Forelimb muscle (tissue), 1 donor: Measurements from ENCODE around the gene CBX3. TPM values are rescaled to one million over a fixed set of nuclear protein-coding genes. Genes with fewer than 3 reads are reported as not detected.
"Not testable (repeated sequence)": the region's sequence is repeated elsewhere in the genome, so short reads cannot be mapped to it uniquely, and the experiment has no call there.

Experiments
- DNase-seq: peaks from one replicate; pipeline ENCODE4 v3.0.0-alpha.2; 2013; ENCODE audit warnings: low read depth
- polyA plus RNA-seq: library from polyadenylated mRNA; unstranded; fragments of 120-200 nt; gene quantifications from one replicate; pipeline ENCODE4 v1.2.1, GENCODE V29; 2013; ENCODE audit not compliant: insufficient read length

Gene CBX3
- polyA plus RNA-seq = 160 TPM

DNA sequence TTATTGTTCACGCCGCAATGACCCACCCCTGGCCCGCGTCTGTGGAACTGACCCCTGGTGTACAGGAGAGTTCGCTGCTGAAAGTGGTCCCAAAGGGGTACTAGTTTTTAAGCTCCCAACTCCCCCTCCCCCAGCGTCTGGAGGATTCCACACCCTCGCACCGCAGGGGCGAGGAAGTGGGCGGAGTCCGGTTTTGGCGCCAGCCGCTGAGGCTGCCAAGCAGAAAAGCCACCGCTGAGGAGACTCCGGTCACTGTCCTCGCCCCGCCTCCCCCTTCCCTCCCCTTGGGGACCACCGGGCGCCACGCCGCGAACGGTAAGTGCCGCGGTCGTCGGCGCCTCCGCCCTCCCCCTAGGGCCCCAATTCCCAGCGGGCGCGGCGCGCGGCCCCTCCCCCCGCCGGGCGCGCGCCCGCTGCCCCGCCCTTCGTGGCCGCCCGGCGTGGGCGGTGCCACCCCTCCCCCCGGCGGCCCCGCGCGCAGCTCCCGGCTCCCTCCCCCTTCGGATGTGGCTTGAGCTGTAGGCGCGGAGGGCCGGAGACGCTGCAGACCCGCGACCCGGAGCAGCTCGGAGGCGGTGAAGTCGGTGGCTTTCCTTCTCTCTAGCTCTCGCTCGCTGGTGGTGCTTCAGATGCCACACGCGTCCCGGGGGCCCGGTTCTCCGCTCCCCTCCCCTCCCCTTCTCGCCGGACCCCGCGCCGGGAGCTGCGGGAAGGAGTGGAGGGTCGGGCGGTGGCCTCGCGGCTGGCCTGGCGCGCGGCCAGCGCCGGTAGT, at the start of gene CBX3:
Gene CBX3 (plus strand): TSS at position 499 of the 772 bp plus-strand sequence. CDS start 1,254 bp downstream, outside the sequence.
- DNase-seq = no peak

- DNase-seq = no peak
Measured at GRCh38 chr7:26151953-26152781, 49.4 kb upstream of the CBX3 start, which contains the start of gene NFE2L3. Gene NFE2L3, plus strand, starts transcription at chr7:26152198. Its CDS starts 301 bp downstream, at chr7:26152499.

DNA sequence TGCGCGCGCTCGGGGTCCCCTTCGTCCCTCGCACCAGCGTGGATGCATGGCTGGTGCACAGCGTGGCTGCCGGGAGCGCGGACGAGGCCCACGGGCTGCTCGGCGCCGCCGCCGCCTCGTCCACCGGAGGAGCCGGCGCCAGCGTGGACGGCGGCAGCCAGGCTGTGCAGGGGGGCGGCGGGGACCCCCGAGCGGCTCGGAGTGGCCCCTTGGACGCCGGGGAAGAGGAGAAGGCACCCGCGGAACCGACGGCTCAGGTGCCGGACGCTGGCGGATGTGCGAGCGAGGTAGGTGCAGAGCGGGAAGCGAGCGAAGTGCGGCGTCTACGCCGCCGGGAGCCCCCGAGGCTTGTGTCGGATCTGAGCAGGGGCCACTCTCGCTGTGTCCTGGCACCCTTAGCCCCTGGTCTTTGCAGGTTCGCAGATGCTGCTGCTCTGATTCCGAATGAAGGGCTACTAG, 48.7 kb upstream of the CBX3 start:
- not testable (repeated sequence) for DNase-seq

- no peak for DNase-seq
Measured at GRCh38 chr7:26153241-26153822, 48.2 kb upstream of the CBX3 start.

DNA sequence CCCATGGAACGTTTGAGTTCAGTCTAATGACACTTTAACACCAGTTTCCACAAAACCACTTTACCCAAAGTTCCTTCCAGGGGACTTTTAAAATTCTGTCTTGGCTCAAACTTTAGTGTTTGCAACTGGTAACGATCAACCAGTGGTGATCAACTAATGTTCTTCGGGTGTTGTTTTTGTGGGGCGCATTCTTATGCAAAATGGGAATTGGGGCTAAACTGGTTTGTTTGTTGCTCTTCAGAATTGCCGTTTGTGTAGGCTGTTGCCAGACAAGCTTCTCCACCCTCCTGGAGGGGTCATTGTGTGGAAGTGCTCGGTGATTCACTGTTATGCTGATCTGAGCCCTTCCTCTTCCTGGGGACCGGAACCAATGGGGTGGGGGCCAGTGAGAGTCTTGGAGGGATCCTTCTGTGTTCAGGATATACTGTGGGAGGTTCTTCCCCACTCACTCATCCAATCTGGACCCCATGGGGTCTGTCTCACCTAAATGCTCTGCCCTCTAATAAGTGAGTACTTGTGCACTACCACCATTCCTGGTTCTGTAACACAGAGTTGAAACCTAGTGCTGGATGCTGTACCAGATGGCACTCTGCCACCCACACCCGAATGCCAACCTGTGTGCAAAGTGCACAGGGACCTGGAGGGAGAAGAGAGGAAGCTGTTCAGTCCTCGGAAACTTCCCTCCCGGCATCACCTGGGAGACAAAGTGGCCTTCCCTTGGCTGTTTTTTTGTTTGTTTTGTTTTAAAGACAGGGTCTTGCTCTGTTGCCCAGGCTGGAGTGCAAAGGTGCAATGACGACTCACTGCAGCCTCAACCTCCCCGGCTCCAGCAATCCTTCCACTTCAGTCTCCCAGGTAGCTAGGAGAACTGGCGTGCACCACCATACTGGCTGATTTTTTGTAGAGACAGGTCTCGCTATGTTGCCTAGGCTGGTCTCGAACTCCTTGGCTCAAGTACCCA, 47.4 kb upstream of the CBX3 start:
- no peak for DNase-seq

DNA sequence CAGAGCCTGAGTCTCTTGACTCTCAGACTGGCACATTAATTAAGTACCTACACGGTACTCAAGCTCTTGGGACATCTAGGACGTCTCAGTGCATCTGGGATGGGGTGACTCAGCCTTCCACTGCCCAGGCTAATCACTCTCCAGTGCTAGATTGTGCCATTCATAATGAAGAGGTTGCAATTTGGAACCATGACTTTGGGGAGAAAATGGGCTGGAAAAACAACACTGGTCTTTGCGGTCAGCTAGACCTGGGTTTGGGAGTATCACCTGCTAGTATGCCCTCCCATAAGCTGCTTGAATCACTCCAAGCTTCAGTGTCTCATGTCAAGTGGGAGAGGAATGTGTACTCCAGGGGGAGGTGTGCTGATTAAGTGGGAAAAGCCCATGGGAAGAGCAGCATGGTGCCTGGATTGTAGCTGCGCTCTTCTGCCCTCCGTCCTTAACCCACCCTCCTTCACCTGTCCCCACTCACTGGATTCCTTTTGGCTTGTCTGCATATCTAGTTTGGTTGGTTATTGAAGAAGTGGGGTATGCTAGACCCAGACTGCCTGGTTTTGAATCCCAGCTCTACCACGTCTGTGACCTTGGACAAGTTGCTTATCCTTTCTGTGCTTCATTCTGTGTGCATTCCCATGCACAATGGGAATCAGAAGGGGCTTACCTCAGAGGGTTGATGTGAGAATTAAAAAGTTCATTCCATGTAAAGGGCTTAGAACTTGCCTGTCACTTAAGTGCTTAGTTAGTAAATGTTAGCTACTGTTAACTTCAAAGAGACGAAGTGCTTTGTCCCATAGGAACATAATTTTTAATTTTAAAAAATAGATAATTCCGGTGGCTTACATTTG, 45.8 kb upstream of the CBX3 start:
- no peak for DNase-seq

GRCh38 chr7:26156451-26157420, 44.8 kb upstream of the CBX3 start:
- no peak for DNase-seq

DNA sequence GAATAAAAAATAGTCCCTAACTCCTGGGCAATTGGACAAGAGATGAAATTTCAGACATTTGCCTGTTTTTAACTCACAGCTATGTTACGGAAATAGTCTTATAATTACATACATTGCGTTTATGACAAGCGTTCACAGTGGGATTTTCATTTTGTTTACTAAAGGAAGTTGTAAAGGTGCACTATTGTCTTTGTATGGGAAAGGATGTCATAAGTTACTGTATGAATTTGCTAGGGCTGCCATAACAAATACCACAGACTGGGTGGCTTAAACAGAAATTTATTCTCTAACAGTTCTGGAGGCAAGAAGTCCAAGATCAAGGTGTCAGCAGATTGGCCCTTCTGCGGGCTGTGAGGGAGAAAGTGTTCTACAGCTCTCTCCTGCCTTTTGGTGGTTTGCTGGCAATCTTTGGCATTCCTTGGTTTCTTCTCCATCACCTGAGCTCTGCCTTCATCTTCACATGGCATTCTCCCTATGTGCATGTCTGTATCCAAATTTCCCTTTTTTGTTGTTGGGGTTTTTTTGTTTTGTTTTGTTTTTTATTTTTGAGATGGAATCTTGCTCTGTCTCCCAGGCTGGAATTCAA, 43.9 kb upstream of the CBX3 start:
- DNase-seq = no peak

GRCh38 chr7:26159243-26159642, 42.3 kb upstream of the CBX3 start:
- no peak for DNase-seq

DNA sequence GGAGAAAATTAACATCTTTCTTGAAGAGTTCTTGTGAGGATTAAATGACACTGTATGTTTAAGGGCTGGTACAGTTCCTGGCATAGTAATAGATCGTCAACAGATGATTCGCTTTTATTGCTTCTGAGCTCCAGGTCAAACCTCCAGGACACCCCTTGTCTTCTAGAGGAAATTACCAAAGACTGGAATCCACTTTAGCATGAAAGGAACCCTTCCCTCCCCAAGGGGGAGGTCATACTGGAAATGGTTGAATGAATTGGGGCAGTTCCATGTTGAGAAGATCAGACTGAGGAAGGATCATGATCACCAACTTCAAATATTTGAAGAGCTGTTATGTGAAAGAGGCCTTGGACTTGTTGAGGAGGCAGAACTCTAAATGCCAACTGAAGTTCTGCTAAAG, 40.6 kb upstream of the CBX3 start:
- no peak for DNase-seq

DNA sequence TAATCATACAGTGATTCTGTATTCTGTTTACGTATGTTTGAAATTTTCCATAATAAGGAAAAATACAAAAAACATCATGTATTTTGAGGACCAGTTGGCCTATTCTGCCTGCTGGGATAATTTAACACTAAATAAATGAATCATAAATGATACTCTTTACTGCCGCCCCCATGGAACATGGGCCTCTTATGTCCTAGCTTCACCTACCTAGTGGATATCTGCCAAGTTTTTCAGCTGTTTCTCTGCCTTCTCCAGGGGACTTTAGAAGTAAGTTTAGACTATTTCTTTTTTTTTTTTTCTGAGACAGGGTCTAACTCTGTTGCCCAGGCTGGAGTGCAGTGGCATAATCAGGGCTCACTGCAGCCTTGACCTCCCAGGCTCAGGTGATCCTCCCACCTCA, 39.1 kb upstream of the CBX3 start:
- DNase-seq = no peak

DNA sequence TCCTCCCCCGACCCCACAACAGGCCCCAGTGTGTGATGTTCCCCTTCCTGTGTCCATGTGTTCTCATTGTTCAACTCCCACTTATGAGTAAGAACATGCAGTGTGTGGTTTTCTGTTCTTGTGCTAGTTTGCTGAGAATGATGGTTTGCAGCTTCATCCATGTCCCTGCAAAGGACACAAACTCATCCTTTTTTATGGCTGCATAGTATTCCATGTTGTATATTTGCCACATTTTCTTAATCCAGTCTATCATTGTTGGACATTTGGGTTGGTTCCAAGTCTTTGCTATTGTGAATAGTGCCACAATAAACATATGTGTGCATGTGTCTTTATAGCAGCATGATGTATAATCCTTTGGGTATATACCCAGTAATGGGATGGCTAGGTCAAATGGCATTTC, 37.7 kb upstream of the CBX3 start:
- not testable (repeated sequence) for DNase-seq

DNA sequence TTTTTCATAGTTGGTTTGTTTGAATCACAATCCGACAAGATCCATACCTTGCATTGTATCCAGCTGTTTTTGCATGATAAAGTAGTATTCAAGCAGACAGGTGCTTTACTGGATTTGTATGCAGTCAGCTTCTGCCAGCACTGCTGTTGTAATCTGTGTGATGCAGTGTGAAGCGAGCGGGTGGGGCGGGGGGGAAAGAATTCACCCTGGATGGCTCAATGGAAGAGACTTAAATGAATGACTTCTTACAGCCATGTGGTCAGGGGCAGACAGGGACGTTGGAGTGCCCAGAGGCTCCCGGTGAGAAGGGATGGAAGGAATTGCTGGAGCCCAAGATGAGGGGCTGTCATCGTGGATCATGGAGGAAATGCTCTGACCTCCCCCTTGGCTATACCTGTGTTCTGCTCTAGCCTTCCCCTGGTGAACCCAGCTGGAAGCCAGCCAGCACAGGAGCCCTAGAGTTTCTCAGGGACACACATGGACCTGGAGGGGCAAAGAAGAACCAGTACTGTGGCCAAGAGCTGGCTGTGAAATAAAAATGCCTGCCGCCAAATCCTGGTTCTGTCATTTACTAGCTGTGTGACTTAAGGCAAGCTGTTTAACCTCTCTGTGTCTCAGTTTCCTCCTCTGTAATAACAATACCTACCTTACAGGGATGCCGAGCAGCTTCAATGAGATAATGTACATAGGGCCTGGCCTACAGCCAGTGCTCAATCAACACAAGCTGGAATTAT, 35.4 kb upstream of the CBX3 start:
- no peak for DNase-seq

GRCh38 chr7:26166684-26167266, 34.8 kb upstream of the CBX3 start:
- DNase-seq = no peak

GRCh38 chr7:26167303-26167934, 34.1 kb upstream of the CBX3 start:
- no peak for DNase-seq

- DNase-seq = no peak
Measured at GRCh38 chr7:26168458-26169023, 33.0 kb upstream of the CBX3 start.

DNA sequence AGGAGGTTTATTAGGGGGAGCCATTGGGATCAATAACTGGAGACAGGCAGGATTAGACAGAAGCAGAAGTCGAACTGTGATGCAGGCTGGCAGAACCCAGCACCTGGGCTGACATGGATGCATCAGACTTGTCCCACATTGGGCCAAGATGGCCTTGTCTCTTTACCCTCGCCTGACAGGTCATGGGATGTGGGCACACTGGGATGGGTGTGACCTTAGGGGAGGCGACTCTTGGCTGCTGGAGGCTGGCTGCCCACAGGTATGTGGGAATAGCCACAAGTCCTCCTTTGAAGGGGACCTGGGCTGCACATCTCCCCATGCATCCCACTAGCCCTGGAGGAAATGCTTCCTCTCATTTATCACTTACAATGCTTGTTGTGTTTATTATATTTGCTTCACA, 32.3 kb upstream of the CBX3 start:
- no peak for DNase-seq
